Stimulated activated CD4-positive, alpha-beta T cell treated with anti-CD3 and anti-CD28 coated beads, Interleukin-1b, Interleukin-23, amount 100 ng/mL, for 48 hours (primary cell): ENCODE measurements around the gene UBTF.

Experiments used
- DNase-seq: peaks from one replicate; pipeline ENCODE4 v3.0.0-alpha.2; 2020

UBTF gene

DNA sequence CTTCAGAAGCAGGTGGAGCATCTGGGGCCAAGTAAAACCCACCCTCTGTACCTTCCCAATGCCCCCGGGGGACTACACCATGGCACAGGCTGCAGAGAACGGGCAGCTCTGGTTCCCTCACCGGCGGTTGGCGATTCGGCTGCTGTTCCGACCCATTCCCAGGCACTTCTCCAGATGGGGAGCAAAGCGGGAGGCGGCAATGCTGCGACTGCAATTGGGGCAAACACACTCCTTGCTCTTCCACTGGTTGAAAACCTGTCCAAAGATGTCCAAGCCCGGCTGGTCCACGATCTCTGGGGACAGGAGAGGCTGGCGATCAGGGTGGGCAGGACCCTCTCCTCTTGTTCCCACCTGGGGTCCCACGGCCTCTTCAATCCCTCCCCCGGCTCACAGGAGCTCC lies 22.4 kb downstream of the UBTF start:
- no peak for DNase-seq

GRCh38 chr17:44193326-44194084 lies 26.0 kb downstream of the UBTF start:
- DNase-seq: no peak

DNA sequence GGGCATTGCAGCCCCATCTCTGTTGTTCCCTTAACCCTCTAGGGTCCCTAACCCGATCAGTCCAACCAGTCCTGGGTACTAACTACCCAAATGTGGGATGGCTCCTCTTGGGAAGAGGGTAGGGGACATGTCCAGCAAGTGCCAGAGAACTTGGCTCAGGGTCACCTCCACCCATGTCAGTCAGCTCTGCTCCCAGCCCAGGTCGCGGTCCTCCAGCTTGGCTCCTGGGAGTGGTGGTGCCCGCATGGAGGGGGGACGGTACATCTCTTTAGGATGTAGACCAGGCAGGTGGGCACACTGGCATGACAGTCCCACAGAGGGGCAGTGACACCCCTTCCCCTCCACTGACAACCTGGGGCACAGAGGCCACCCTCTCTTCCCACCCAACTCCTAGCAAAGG lies 26.7 kb downstream of the UBTF start:
- DNase-seq: no peak

DNA sequence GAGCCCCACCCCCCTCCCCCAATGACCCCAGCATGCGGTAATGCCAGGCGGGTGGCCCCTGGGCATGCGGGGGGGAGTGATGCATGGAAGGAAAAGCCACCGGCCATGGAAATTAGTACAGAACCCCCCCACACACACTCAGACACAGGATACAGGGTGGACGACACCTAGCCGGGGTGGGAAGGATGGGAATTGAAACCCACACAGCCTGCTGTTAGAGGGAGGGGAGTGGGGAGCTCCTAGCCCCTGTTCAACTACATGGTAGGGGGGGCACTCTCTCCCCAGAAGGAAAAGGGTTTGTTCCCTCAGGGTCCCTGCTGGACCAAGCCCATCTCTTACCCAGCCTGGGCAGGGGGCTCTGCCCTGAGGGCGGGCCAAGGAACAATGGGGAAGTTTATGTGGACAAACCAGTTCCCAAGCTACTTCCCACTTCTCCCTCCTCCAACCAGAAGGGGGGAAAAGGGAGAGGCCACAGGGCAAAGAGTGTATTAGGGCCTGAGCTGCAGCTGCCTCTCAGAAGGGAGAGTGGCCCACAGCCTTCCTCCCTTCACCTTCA lies 27.5 kb downstream of the UBTF start:
- DNase-seq: no peak

DNA sequence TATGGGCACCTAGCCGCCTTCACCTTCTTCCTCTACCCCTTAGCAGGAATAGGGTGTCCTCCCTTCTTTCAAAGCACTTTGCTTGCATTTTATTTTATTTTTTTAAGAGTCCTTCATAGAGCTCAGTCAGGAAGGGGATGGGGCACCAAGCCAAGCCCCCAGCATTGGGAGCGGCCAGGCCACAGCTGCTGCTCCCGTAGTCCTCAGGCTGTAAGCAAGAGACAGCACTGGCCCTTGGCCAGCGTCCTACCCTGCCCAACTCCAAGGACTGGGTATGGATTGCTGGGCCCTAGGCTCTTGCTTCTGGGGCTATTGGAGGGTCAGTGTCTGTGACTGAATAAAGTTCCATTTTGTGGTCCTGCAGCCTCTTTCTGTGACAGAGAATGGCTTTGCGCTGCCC lies 28.1 kb downstream of the UBTF start:
- DNase-seq: no peak

- no peak for DNase-seq
Observed at GRCh38 chr17:44190481-44190880, 29.0 kb downstream of the UBTF start.

- DNase-seq: no peak
Observed at GRCh38 chr17:44188576-44189403, 30.7 kb downstream of the UBTF start.

DNA sequence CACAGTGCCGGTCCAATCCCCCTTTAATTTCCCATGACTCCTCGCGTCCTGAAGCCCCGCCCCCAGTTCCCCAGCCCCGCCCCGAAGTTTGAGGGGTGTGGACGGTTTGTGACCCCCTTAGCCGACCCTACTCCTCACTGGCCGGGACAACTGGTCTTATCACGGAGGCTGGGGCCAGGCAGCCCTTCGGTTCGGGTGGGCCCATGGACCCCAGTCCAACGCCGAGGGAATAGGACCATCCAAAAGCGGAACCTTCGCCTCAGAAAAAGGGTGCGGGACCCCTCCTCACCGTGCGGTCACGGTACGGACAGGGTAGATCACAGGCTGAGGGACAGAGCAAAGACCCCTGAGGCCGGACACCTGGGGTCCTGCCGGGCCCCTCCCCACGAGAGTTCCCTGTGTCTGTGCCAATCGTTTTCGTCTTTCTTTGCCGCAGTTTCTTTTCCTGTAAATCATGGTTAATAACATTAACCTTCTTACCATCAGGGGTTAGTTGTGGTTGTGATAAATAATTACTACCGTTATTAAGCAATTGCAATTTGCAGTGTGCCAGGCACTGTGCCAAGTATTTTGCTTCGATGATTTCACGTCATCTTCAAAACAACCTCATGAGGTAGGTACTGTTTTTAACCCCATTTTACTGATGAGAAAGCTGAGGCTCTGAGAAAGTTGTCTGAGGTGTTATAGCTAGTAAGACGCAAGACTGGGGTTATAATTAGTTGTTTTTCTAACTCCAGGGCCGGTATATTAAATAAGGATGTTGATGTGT lies 32.2 kb downstream of the UBTF start:
- no peak for DNase-seq

GRCh38 chr17:44186307-44187130 lies 33.0 kb downstream of the UBTF start, which contains the start of gene TMUB2:
TMUB2 (plus strand) TSS chr17:44186972; CDS start chr17:44187709, 737 bp downstream.
- peak; percentile 99 for DNase-seq

DNA sequence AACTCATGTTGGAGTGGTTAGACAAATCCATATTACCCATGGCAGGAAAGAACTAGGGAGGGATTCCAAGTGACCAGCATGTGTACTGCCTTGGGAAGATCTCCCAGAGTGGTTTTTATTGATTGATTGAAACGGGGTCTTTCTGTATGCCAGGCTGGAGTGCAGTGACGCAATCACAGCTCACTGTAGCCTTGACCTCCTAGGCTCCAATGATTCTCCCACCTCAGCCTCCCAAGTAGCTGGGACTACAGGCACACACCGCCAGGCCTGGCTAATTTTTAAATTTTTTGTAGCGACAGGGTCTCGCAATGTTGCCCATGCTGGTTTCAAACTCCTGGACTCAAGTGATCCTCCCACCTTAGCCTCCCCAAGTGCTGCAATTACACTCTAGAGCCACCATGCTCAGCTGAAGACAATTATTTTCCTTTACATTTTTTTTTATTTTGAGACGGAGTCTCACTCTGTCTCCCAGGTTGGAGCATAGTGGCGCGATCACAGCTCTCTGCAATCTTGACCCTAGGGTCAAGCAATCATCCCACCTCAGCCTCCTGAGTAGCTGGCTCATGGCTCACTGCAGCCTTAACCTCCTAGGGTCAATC lies 35.2 kb downstream of the UBTF start:
- no peak for DNase-seq

DNA sequence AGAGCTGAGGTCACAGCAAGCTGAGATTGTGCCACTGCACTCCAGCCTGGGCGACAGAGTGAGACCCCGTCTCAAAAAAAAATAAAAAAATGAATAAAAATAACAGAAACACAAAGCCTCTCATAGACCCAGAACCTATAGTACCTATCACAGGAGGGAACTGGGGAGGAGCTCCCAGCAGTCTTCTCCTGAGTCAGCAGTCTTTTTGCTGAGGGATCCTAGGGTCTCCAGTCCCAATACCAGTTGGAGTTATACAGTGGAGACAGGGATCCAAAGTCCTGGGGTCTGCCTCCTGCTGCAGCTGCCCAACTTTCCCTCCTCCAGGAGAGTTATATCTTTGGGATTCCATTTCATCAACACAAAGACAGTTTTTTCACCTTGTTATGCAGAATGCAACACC lies 36.5 kb downstream of the UBTF start:
- no peak for DNase-seq

DNA sequence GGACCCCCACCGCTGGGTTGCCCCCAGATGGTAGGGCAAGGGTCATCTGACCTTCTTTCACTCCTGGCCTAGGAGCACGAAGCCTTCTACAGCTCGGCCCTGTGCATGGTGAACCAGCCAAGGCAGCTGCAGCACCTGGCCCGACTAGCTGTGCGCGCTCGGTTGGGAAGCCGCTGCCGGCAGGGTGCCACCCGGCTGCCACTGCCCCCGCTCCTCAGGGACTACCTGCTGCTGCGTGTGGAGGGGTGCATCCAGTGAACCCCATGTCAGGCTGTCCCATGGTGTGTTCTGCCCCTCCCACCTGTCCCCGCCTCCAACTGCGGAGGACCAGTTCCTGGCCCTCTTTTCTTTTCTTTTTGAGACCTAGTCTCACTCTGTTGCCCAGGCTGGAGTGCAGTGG lies 41.3 kb downstream of the UBTF start:
- DNase-seq: no peak

DNA sequence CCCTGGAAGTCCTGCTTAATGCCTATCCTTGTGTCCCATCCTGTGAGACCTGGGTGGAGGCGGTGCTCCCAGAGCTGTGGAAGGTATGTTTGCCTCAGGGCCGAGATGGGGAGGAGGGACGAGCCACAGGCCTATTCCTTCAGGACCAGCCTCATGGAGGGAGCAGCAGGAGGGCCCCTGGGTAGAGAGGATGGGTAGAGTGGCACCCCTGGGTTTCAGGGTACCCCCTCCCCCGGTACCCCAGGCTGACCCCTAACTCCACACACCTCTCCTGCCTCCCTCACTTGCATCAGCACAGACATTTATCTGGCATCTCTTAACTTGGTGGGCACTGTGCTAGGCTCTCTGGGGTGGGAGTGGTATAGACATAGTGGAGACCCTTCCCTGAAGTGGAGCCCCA lies 41.8 kb downstream of the UBTF start:
- no peak for DNase-seq

GRCh38 chr17:44176671-44177501 lies 42.6 kb downstream of the UBTF start:
- no peak for DNase-seq

- DNase-seq: no peak
Observed at GRCh38 chr17:44176257-44176656, 43.2 kb downstream of the UBTF start.

DNA sequence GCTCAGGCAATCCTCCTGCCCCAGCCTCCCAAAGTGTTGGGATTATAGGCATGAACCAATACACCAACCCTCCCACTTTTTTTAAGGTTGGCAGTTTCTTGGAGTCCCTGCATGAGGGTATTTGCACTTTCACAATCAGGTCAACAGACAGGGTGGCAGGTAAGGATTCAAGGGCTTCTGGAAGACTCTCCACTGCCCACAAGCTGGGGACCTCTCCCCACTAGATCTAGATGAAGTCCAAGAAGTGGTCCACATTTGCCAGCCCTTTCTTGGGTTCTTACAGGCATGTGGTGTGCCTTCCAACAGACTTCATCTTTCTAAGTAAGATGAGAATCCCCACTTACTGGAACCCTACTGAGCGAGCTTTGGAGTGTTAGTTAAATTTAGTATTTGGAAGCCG lies 45.0 kb downstream of the UBTF start:
- DNase-seq: no peak

DNA sequence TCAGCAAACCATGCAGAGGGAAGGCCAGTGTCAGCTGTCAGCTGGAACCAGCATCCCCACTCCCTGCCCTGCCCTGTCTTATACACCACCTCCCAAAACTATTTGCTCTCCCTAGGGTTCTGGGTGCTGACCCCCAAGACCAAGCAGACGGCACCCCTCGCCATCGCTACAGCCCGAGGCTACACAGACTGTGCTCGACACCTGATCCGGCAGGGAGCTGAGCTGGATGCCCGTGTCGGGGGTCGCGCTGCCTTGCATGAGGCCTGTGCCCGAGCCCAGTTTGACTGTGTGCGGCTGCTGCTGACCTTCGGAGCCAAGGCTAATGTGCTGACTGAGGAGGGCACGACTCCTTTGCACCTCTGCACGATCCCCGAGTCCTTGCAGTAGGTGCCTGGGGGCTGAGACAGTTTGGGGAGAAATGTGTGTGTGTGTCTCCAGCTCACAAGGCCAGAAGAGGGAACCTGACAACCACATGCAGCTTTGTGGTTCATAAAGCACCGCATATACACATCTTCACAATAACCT lies 47.5 kb downstream of the UBTF start:
- DNase-seq: no peak

GRCh38 chr17:44170499-44171201 lies 48.8 kb downstream of the UBTF start, which contains the start of gene ASB16:
ASB16 (plus strand) TSS chr17:44170704; CDS start chr17:44170790, 86 bp downstream.
- no peak for DNase-seq

- DNase-seq: no peak
Observed at GRCh38 chr17:44170135-44170498, 49.4 kb downstream of the UBTF start.
